ENCODE data around the gene DIO3.
"Not testable (repeated sequence)": the region's sequence is repeated elsewhere in the genome, so short reads cannot be mapped to it uniquely, and the experiment has no call there.

DIO3 gene

GRCh38 chr14:101542391-101542790 is 18.9 kb upstream of the DIO3 start:
- no peak for DNase-seq (ENCODE audit: low spot score)

GRCh38 chr14:101543814-101544213 is 17.5 kb upstream of the DIO3 start:
- DNase-seq (ENCODE audit: low spot score), result no peak

- no peak for DNase-seq (ENCODE audit: low spot score)
Measured at GRCh38 chr14:101544550-101544949, 16.7 kb upstream of the DIO3 start.

GRCh38 chr14:101546706-101547105 is 14.6 kb upstream of the DIO3 start:
- DNase-seq (ENCODE audit: low spot score), result no peak

GRCh38 chr14:101547107-101547738 is 14.1 kb upstream of the DIO3 start:
- DNase-seq (ENCODE audit: low spot score), result no peak

GRCh38 chr14:101547961-101548669 is 13.2 kb upstream of the DIO3 start:
- no peak for DNase-seq (ENCODE audit: low spot score)

- no peak for DNase-seq (ENCODE audit: low spot score)
Measured at GRCh38 chr14:101548710-101549109, 12.6 kb upstream of the DIO3 start.

GRCh38 chr14:101549154-101549553 is 12.1 kb upstream of the DIO3 start:
- DNase-seq (ENCODE audit: low spot score), result no peak

GRCh38 chr14:101550202-101550912 is 10.9 kb upstream of the DIO3 start:
- not testable (repeated sequence) for DNase-seq (ENCODE audit: low spot score)

GRCh38 chr14:101551729-101552595 is 9.3 kb upstream of the DIO3 start:
- no peak for DNase-seq (ENCODE audit: low spot score)

GRCh38 chr14:101552786-101553231 is 8.5 kb upstream of the DIO3 start:
- no peak for DNase-seq (ENCODE audit: low spot score)

GRCh38 chr14:101553393-101553792 is 7.9 kb upstream of the DIO3 start:
- no peak for DNase-seq (ENCODE audit: low spot score)

GRCh38 chr14:101553931-101554330 is 7.4 kb upstream of the DIO3 start:
- DNase-seq (ENCODE audit: low spot score), result no peak

- no peak for DNase-seq (ENCODE audit: low spot score)
Measured at GRCh38 chr14:101554991-101555668, 6.2 kb upstream of the DIO3 start.

- not testable (repeated sequence) for DNase-seq (ENCODE audit: low spot score)
Measured at GRCh38 chr14:101555669-101556043, 5.6 kb upstream of the DIO3 start.

- no peak for DNase-seq (ENCODE audit: low spot score)
Measured at GRCh38 chr14:101556131-101556530, 5.2 kb upstream of the DIO3 start.

GRCh38 chr14:101556566-101557320 is 4.6 kb upstream of the DIO3 start:
- DNase-seq (ENCODE audit: low spot score), result no peak

- DNase-seq (ENCODE audit: low spot score), result no peak
Measured at GRCh38 chr14:101557321-101557695, 4.0 kb upstream of the DIO3 start.

- no peak for DNase-seq (ENCODE audit: low spot score)
Measured at GRCh38 chr14:101557811-101558738, 3.2 kb upstream of the DIO3 start.

- DNase-seq (ENCODE audit: low spot score), result no peak
Measured at GRCh38 chr14:101558739-101559240, 2.5 kb upstream of the DIO3 start.

Measured in RKO (cell line).